Measurements from ENCODE around the gene HSBP1. TPM values are rescaled to one million over a fixed set of nuclear protein-coding genes. Genes with fewer than 3 reads are reported as not detected.
A peak's percentile ranks its signal among the peaks of the same experiment; 100 is the strongest.

The HSBP1 gene
- total and polyA plus RNA-seq, 7 donors = 45.9 to 109 (median 71.7) TPM

DNA sequence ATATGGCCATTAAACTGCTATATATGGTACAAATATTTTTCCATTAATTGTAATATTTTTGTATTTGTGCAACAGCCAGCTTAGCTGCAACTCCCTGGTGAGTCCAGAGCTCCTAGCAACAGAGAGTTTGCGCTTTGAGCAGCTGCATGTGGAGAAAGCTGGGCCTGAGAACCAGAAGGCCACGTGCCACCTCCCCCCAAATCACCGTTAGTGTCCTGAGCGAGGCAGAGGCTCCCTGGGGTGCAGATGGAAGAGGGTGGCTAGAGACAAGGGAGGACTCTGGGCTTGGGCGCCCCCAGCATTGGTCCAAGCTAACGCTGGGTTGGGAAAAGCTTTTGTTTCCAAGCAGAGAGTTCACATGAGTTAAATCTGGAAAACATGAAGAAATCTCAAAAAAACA is 41.6 kb downstream of the HSBP1 start:
- Histone ChIP-seq H3K4me3 (no peak overlapping the region), H3K9me3 (no peaks in the 10 kb centered on the region), H3K27ac (no peak overlapping the region), H3K36me3 (ENCODE audit: insufficient read depth in 1 of 2, low read depth in 1 of 2) (no peaks in the 10 kb centered on the region), H3K27me3 (ENCODE audit: insufficient read depth in 3 of 3, low read length in 2 of 3) (no peaks in the 10 kb centered on the region), H3K4me1 (no peaks in the 10 kb centered on the region)
- DNase-seq (peak in 1 of 2 donors; percentile 77), ATAC-seq (peak in 1 of 4 donors; percentile 52)
- 51 to 70% (median 56%) methylated on average over 6 of the region's 6 CpGs for WGBS, 3 donors
- TF ChIP-seq, protein P1, sequence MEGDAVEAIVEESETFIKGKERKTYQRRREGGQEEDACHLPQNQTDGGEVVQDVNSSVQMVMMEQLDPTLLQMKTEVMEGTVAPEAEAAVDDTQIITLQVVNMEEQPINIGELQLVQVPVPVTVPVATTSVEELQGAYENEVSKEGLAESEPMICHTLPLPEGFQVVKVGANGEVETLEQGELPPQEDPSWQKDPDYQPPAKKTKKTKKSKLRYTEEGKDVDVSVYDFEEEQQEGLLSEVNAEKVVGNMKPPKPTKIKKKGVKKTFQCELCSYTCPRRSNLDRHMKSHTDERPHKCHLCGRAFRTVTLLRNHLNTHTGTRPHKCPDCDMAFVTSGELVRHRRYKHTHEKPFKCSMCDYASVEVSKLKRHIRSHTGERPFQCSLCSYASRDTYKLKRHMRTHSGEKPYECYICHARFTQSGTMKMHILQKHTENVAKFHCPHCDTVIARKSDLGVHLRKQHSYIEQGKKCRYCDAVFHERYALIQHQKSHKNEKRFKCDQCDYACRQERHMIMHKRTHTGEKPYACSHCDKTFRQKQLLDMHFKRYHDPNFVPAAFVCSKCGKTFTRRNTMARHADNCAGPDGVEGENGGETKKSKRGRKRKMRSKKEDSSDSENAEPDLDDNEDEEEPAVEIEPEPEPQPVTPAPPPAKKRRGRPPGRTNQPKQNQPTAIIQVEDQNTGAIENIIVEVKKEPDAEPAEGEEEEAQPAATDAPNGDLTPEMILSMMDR (IDR thresholded peaks at IDR 0.05) = no peak
- intact Hi-C loops (cut with DNase I) = no loop called here

DNA sequence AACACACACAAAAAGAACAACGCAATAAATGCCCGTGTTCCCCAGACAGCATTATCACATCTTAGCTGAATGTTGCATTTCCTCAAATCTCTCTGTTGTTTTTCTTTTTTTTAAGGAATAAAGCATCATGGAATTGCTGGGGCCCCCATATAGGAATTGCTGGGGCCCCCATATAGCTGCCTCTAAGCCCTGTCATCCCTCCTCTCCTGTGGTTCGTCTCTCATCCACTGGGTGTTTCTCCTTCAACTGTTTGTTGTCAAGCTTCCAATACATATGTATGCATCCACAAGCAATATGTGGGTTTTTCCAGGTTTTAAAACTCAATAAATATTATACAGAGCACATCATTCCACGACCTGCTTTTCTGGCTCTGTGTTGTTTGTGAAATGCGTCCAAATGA is 43.2 kb downstream of the HSBP1 start:
- Histone ChIP-seq H3K27ac (no peak overlapping the region), H3K4me3 (no peak overlapping the region), H3K9me3 (no peaks in the 10 kb centered on the region), H3K4me1 (no peaks in the 10 kb centered on the region), H3K36me3 (ENCODE audit: insufficient read depth in 1 of 2, low read depth in 1 of 2) (no peaks in the 10 kb centered on the region), H3K27me3 (ENCODE audit: insufficient read depth in 3 of 3, low read length in 2 of 3) (no peaks in the 10 kb centered on the region)
- TF ChIP-seq, protein P1 (IDR thresholded peaks at IDR 0.05) = no peak
- ATAC-seq (no peak), DNase-seq (no peak)
- 88 to 91% (median 89%) methylated on average over 5 of the region's 5 CpGs for WGBS, 3 donors
- intact Hi-C loops (cut with DNase I) = no loop called here

DNA sequence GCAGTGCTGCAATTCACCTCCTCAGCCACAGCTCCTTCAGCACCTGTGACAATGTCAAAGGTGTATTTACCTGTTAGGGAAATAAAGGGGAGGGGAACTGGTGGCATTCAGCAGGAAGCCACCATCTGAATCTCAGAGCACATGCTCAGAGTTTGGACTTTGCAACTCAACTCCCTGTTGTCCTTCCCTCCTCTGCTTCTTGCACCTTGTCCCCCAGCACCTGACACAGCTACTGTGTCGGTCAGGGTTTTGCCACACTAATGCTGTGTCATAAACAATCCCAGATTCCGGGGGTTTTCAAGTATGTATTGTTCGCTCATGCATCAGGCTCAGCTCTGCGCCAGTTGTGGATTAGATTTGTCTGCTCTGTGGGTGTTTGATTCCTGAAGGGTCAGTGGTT is 43.7 kb downstream of the HSBP1 start:
- no peaks in the 10 kb centered on the region for H3K9me3 ChIP-seq
- WGBS, 3 donors = 94 to 95% (median 94%) methylated on average over 4 of the region's 4 CpGs
- no peaks in the 10 kb centered on the region for H3K4me1 ChIP-seq
- no peak overlapping the region for H3K4me3 ChIP-seq
- H3K36me3 ChIP-seq (ENCODE audit: insufficient read depth in 1 of 2, low read depth in 1 of 2) = no peaks in the 10 kb centered on the region
- H3K27ac ChIP-seq = no peak overlapping the region
- ATAC-seq (no peak), DNase-seq (no peak)
- intact Hi-C loops (cut with DNase I) = no loop called here
- TF ChIP-seq, protein P1 (IDR thresholded peaks at IDR 0.05) = no peak
- H3K27me3 ChIP-seq (ENCODE audit: insufficient read depth in 3 of 3, low read length in 2 of 3) = no peaks in the 10 kb centered on the region

DNA sequence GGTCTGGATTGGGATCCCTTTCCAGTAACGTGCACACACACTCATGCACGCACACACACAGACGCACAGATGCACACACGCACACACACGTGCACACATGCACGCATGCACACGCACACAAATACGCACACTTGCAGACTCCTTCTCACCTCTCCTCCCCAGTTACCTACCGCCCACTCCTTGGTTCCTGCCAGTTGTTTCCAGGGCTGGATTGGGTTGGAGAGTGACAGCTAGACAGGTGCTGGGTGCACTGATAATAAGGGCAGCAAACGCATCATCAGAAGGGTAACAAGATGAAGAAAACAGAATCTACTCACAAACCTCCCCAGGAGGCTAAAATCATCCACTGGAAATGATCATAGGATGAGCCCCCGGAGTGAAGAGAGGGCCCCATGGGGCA is 45.0 kb downstream of the HSBP1 start:
- no peaks in the 10 kb centered on the region for H3K27me3 ChIP-seq (ENCODE audit: insufficient read depth in 3 of 3, low read length in 2 of 3)
- no peak overlapping the region for H3K27ac ChIP-seq
- no peaks in the 10 kb centered on the region for H3K4me1 ChIP-seq
- ATAC-seq = no peak
- 82 to 91% (median 87%) methylated on average over 11 of the region's 11 CpGs for WGBS, 3 donors
- H3K4me3 ChIP-seq = no peak overlapping the region
- intact Hi-C loops (cut with DNase I) = no loop called here
- H3K9me3 ChIP-seq = no peaks in the 10 kb centered on the region
- DNase-seq = no peak
- H3K36me3 ChIP-seq (ENCODE audit: insufficient read depth in 1 of 2, low read depth in 1 of 2) = no peaks in the 10 kb centered on the region
- TF ChIP-seq, protein P1 (IDR thresholded peaks at IDR 0.05) = no peak

DNA sequence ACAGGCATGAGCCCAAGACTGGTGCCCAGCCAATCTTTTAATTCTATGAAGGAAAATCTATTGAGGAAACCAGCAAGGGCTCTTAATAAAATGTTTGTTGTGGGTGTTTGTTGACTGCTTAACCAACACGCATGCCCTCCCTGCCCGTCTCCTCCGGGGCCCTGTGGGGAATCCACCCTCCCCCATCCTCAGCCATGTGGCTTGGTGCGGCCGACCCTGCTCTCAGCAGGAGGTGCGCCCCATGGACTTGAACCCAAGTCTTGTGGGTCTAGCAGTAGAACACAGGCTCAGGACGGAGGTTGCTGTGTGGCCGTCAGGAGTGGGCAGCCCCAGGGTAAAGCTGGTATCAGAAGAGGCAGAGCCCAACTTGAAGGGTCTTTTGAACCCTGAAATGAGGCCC is 46.1 kb downstream of the HSBP1 start:
- H3K9me3 ChIP-seq = no peaks in the 10 kb centered on the region
- H3K4me1 ChIP-seq = no peaks in the 10 kb centered on the region
- TF ChIP-seq, protein P1 (IDR thresholded peaks at IDR 0.05) = no peak
- H3K4me3 ChIP-seq = no peak overlapping the region
- 95 to 96% (median 96%) methylated on average over 8 of the region's 8 CpGs for WGBS, 3 donors
- H3K36me3 ChIP-seq (ENCODE audit: insufficient read depth in 1 of 2, low read depth in 1 of 2) = no peaks in the 10 kb centered on the region
- DNase-seq (no peak), ATAC-seq (no peak)
- H3K27me3 ChIP-seq (ENCODE audit: insufficient read depth in 3 of 3, low read length in 2 of 3) = peaks cover 0 to 2% (median 0%) of the 10 kb centered on the region in 3 donors
- intact Hi-C loops (cut with DNase I) = no loop called here
- no peak overlapping the region for H3K27ac ChIP-seq

Data from psoas muscle (tissue), 8 donors.